Fibroblast of skin of scalp (primary cell): ENCODE results near the gene C12orf75.
"Not testable (repeated sequence)": the region's sequence is repeated elsewhere in the genome, so short reads cannot be mapped to it uniquely, and the experiment has no call there.

Experiments
- DNase-seq: peaks from one replicate; pipeline ENCODE4 v3.0.0-alpha.2; 2013

Gene C12orf75

GRCh38 chr12:105336411-105336810, 5.9 kb downstream of the C12orf75 start:
- DNase-seq: no peak

DNA sequence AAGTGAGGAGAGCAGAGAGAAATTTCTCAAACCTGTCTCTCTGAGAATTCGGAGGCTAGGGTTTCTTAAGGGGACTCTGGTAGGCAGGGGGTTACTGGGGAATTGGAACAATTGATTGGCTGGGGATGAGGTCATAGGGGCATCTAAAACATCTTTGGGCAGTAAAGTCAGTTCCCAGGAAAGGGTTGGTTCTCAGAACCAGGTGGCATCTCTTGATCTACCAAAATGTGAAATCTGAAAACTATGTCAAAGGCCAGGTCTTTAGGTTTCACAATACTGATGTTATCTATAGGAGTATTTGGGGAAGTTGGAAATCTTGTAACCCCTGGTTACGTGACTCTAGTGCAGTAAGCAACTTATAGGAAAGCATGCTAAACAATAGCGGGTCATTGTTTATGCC, 6.9 kb downstream of the C12orf75 start:
- no peak for DNase-seq

- DNase-seq: peak; percentile 61
Measured at GRCh38 chr12:105338966-105339365, 8.5 kb downstream of the C12orf75 start.

DNA sequence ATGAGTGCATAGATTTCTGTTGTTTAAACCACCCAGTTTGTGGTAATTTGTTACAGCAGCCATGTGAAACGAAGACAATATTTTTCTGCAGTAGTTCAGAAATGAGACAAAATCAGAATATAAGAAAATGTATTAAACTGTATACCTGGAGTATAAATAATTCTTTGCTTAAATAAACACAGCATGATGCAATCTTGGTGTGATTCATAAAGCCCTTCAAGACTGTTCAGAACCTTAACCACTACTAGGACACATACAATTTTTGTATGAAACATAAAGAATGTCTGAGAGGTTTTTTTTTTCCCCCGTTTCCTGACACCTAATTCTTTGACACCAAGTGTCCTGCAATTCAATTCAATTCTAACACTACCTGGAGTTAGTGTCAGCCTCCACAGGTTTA, 10.5 kb downstream of the C12orf75 start:
- no peak for DNase-seq

DNA sequence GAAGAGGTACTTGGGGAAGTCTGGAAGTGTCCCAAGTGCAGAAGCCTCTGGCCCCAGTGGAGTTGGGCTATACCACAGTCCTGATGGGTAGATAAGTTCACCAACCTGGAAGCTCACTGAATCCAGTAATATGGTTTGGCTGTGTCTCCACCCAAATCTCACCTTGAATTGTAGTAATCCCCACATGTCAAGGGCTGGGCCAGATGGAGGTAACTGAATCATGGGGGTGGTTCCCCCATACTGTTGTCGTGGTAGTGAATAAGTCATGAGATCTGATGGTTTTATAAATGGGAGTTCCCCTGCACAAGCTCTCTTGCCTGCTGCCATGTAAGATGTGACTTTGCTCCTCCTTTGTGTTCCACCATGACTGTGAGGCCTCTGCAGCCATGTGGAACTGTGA, 11.1 kb downstream of the C12orf75 start:
- DNase-seq: not testable (repeated sequence)

DNA sequence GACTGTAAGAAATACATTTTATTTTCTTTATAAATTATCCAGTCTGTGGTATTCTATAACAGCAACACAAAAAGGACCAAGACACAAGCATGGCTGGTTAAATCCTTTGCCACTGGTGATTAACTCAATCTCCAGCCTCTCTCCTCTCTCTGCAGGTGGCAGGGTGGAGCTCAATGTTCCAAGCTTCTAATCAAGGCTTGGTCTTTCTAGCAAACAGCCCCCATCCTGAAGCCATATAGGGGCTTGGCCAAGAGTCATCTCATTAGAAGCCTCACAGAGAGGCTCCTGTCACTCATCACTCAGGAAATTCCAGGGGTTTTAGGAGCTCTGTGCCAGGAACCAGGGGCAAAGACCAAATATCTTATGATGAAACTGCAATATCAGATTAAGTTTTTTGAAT, 12.0 kb downstream of the C12orf75 start:
- DNase-seq: no peak

DNA sequence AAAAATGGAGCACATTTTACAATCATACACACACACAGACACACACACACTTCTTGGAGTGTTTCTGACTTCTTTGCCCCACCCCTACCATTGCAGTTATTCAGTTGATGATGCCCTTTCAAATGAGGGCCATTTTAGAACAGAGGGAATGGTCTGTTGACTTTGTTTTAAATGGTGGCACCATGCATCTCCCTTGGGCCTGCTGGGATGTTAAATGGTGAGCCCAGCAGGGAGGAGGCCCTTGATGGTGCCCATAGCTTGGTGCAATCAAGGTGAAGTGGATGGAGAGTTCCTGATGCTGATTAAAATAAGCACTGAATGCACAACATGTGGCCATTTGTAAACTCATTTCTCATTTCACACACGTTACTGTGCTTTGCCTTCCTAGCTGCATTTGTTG, 13.3 kb downstream of the C12orf75 start:
- DNase-seq: no peak

DNA sequence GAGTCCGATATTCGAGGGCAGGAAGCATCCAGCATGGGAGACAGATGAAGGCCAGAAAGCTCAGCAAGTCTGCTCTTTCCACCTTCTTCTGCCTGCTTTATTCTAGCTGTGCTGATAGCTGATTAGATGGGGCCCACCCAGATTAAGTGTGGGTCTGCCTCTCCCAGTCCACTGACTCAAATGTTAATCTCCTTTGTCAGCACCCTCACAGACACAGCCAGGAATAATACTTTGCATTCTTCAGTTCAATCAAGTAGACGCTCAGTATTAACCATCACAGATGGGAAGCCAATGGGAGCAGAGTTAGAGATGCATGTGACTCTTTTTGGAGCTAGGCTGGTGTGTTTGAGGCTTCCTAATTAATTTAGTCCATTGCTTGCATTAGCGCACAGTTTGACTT, 17.0 kb downstream of the C12orf75 start:
- no peak for DNase-seq

GRCh38 chr12:105348142-105348541, 17.7 kb downstream of the C12orf75 start:
- no peak for DNase-seq

GRCh38 chr12:105348561-105348960, 18.1 kb downstream of the C12orf75 start:
- no peak for DNase-seq

GRCh38 chr12:105349138-105349537, 18.6 kb downstream of the C12orf75 start:
- no peak for DNase-seq

GRCh38 chr12:105351523-105351922, 21.0 kb downstream of the C12orf75 start:
- no peak for DNase-seq

- no peak for DNase-seq
Measured at GRCh38 chr12:105352052-105352451, 21.6 kb downstream of the C12orf75 start.

GRCh38 chr12:105352940-105353635, 22.6 kb downstream of the C12orf75 start:
- no peak for DNase-seq

GRCh38 chr12:105355752-105356151, 25.3 kb downstream of the C12orf75 start:
- DNase-seq: peak; percentile 63

GRCh38 chr12:105357162-105357691, 26.7 kb downstream of the C12orf75 start:
- no peak for DNase-seq

DNA sequence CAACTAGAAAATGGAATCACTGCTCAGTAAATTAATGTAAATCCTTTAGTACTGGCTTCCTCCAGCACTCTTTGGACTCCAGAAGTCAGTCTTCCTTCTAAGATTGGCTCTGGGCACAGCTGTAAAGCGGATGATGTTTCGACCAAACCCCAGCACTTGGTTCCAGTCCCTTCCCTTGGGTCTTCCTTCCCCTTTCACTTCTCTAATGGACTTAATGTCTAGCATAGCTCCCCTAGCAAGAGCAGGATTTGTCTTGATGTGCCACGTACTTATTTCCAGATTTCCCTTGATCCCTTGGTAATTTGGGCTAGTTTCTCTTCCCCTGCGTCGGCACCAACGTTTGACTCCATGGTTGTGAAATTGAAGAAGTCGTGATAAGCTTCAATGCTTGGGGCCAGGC, 28.3 kb downstream of the C12orf75 start:
- DNase-seq: no peak

- DNase-seq: no peak
Measured at GRCh38 chr12:105359856-105360255, 29.4 kb downstream of the C12orf75 start.

DNA sequence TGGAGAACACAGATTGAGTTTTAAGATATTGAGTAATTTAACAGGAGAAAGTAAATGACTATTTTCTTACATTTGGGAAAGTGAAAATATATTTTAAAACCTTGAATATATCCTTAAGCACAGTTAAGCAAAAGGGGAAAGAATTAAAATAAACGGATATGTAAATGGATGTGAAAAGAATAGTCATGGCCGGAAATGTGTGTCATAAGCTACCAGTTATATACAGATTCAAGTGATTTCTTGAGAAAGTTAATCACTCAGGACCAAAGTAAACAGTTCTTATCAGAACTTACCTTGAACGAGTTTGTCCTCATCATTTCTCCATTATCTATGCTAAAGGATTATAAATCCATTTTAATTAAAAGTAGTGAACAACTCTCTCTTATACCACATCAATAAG, 33.4 kb downstream of the C12orf75 start:
- DNase-seq: no peak

GRCh38 chr12:105365231-105365630, 34.7 kb downstream of the C12orf75 start:
- DNase-seq: no peak

GRCh38 chr12:105368047-105368646, 37.7 kb downstream of the C12orf75 start:
- no peak for DNase-seq

GRCh38 chr12:105369014-105369413, 38.5 kb downstream of the C12orf75 start:
- peak; percentile 80 for DNase-seq

GRCh38 chr12:105374303-105374702, 43.8 kb downstream of the C12orf75 start:
- no peak for DNase-seq

DNA sequence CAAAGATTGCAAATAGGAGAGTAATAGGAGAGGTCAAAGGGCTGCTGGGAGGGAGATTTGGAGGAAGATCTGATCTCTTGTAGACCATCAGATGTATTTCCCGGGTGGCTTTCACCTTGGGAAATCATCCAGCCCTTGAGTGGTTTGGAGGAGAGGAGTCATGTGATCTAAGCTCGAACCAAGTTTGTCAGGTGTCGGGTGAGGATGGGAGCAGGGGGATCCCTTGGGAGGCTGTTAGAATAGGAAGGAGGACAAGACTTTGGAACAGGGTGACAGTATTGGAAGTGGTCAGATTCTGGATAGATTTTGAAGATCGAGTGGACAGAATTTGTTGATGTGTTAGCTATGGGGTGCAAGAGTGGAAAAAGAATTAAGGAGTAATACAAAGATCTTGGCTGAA, 46.6 kb downstream of the C12orf75 start:
- no peak for DNase-seq
